WERI-Rb-1 (cell line): ENCODE measurements around the gene SCUBE1.
A peak's percentile ranks its signal among the peaks of the same experiment; 100 is the strongest.

Experiments
- DNase-seq: peaks from one replicate; pipeline ENCODE4 v3.0.0-alpha.2; 2020
- H3K27ac ChIP-seq: fragments of 250-450 bp; sonication (Bioruptor Pico); 2 replicates; pipeline ENCODE4 v1.5.1; 2020; ENCODE audit warnings: mild to moderate bottlenecking, moderate library complexity
- H3K27me3 ChIP-seq: fragments of 250-450 bp; sonication (Bioruptor Pico); 2 replicates; pipeline ENCODE4 v1.5.1; 2021; ENCODE audit warnings: mild to moderate bottlenecking, low read depth, moderate library complexity; ENCODE audit not compliant: insufficient read depth, severe bottlenecking
- H3K36me3 ChIP-seq: fragments of 250-450 bp; sonication (Bioruptor Pico); 2 replicates; pipeline ENCODE4 v1.5.1; 2020; ENCODE audit warnings: mild to moderate bottlenecking, moderate library complexity
- H3K4me3 ChIP-seq: 2 replicates; pipeline ENCODE4 v1.5.1; 2011; ENCODE audit warnings: low read depth, mild to moderate bottlenecking, control low read depth, low read length
- H3K9me3 ChIP-seq: fragments of 250-450 bp; sonication (Bioruptor Pico); 2 replicates; pipeline ENCODE4 v1.5.1; 2021; ENCODE audit warnings: mild to moderate bottlenecking, moderate library complexity; ENCODE audit not compliant: severe bottlenecking
- CTCF ChIP-seq: IDR thresholded peaks from 2 replicates; pipeline ENCODE4 v1.5.1; 2011; ENCODE audit warnings: low read depth, mild to moderate bottlenecking, control low read depth, inconsistent platforms, low read length

SCUBE1 gene

DNA sequence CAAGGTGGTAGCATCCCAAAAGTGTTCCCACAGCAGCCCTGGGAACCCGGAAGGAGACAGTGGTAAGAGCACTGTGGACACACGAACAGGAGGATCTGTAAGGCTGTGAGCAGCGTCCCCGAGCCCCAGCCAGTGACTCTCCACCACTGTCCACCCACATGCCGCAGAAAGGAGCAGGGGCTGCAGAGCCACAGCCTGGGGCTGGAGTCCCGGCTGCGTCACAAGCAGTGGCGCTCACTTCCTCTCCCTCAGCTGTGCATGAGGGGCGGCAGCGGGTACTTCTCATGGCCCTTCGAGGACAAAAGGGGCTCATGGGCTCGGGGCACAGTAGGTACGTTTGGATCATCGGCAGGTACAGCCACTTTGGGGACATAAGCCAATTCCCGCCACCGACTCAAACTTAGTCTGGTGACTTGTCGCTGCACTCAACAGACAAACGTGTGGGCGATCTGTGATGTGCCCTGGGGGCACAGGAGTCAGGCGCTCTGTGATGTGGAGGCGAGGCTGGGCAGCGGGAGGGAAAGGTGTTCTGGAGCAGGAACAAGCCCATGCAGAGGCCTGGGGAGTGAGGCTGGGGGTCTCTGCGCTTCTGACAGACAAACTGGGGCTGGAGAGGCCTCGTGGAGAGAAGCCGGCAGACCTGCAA, 68.5 kb downstream of the SCUBE1 start:
- DNase-seq, result no peak
- H3K27ac ChIP-seq, result no peak overlapping the region
- no peaks in the 10 kb centered on the region for H3K27me3 ChIP-seq
- H3K9me3 ChIP-seq, result no peaks in the 10 kb centered on the region
- no peak for TF ChIP-seq CTCF
- H3K36me3 ChIP-seq, result no peaks in the 10 kb centered on the region
- H3K4me3 ChIP-seq, result no peak overlapping the region

DNA sequence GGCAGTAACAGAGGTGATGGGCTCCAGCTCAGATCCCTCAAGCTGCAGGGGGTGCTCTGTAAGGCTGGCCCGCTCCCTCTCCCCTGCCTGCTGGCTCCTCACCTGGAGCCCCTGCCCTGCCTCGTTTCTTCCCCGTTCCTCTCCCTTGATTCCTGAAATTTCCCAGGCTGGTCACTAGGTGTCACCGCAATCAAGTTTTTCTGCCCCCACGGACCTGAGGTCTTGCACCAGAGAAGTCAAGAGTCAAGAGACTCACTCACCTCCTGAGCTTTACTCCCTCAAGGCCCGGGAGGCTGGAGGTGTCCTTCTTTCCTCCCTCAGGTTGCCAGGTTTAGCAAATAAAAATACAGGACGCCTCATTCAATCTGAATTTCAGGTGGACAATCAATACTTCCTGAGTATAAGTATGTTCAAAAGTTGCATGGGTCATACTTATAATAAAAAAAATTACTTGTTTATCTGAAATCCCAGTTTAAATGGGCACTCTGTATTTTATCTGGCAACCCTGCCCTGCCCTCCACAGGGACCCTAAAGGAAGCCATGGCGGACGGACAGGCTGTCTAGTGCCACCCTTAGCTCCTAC, 69.2 kb downstream of the SCUBE1 start:
- Histone ChIP-seq H3K4me3 (no peak overlapping the region), H3K36me3 (no peaks in the 10 kb centered on the region), H3K27ac (no peak overlapping the region), H3K27me3 (no peaks in the 10 kb centered on the region), H3K9me3 (no peaks in the 10 kb centered on the region)
- DNase-seq, result peak; percentile 62
- TF ChIP-seq CTCF, result peak; percentile 72

- Histone ChIP-seq H3K36me3 (no peaks in the 10 kb centered on the region), H3K27me3 (no peaks in the 10 kb centered on the region), H3K9me3 (no peaks in the 10 kb centered on the region), H3K4me3 (no peak overlapping the region), H3K27ac (no peak overlapping the region)
- no peak for DNase-seq
- TF ChIP-seq CTCF, result peak; percentile 24; the same call in 1 of the 2 replicates
Measured at GRCh38 chr22:43272869-43273318, 70.3 kb downstream of the SCUBE1 start.

DNA sequence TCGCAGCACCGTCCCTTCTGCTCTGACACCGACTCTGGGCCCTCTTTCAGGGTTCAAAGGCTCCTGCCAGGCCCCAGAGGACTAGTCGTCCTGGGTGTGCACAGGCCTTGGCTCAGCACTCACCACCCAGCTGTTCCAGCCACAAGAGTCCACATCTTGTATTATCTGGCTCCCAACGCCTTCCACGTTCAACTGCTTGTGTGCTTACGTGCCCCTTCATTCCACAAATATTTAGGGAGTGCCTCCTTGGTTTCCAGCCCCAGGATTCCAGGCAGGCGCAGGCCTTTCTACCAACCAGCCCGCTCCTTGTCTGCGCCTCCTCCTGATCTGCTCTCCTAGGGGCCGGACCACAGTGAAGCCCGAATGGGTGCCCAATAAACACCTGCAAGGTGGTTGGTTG, 70.9 kb downstream of the SCUBE1 start:
- H3K27ac ChIP-seq, result no peak overlapping the region
- no peak for DNase-seq
- TF ChIP-seq CTCF, result no peak

GRCh38 chr22:43270949-43271348, 72.2 kb downstream of the SCUBE1 start:
- no peak overlapping the region for H3K27ac ChIP-seq
- no peaks in the 10 kb centered on the region for H3K36me3 ChIP-seq
- DNase-seq, result no peak
- H3K4me3 ChIP-seq, result no peak overlapping the region
- H3K9me3 ChIP-seq, result no peaks in the 10 kb centered on the region
- no peak for TF ChIP-seq CTCF
- H3K27me3 ChIP-seq, result no peaks in the 10 kb centered on the region

More for the DNA sequence above, 70.9 kb downstream of the SCUBE1 start:
- Histone ChIP-seq H3K36me3 (no peaks in the 10 kb centered on the region), H3K9me3 (no peaks in the 10 kb centered on the region), H3K27me3 (no peaks in the 10 kb centered on the region), H3K4me3 (no peak overlapping the region)
